Panc1 (cell line): Measurements from ENCODE around the gene MARK4. TPM values are rescaled to one million over a fixed set of nuclear protein-coding genes. Genes with fewer than 3 reads are reported as not detected.

Experiments used
- ATAC-seq: fragments of 200-7000 bp; cut with Tn5 transposase; 2 replicates; pipeline ENCODE4 v1.9.1; 2020; ENCODE audit warnings: mild to moderate bottlenecking, moderate library complexity
- BruUV-seq: library from RNA; stranded (reverse); fragments of 400-500 nt; replicated peaks from 2 replicates; lab custom pipeline; 2021; lab: Mats Ljungman, UMichigan
- CTCF ChIA-PET: fragments of 300-600 bp; sonication (Branson Sonifier 250); formaldehyde crosslinking; loops from one replicate; lab custom pipeline; 2022; ENCODE audit warnings: antibody characterized with exemption; lab: Charles Lee
- POLR2A ChIA-PET: fragments of 300-600 bp; sonication (Branson Sonifier 250); formaldehyde crosslinking; loops from one replicate; lab custom pipeline; 2022; ENCODE audit warnings: antibody characterized with exemption; lab: Charles Lee
- DNase-seq: peaks from one replicate; pipeline ENCODE4 v3.0.0-alpha.2; 2010; ENCODE audit warnings: low read depth, low spot score
- H3K27ac ChIP-seq: 2 replicates; pipeline ENCODE4 v1.5.1; 2011; ENCODE audit warnings: mild to moderate bottlenecking, low read length, inconsistent platforms
- H3K27me3 ChIP-seq: fragments of 200-500 bp; sonication (Bioruptor generic); 2 replicates; pipeline ENCODE4 v1.6.0; 2014; ENCODE audit warnings: low read length, inconsistent platforms; ENCODE audit not compliant: control insufficient read depth, insufficient read depth
- H3K36me3 ChIP-seq: fragments of 200-500 bp; sonication (Bioruptor generic); 2 replicates; pipeline ENCODE4 v1.5.1; 2014; ENCODE audit warnings: inconsistent platforms, mild to moderate bottlenecking, low read length, moderate library complexity; ENCODE audit not compliant: control insufficient read depth, insufficient read depth
- H3K4me1 ChIP-seq: 2 replicates; pipeline ENCODE4 v1.5.1; 2011; ENCODE audit warnings: inconsistent platforms, mild to moderate bottlenecking, low read length, moderate library complexity; ENCODE audit not compliant: control insufficient read depth, insufficient read depth
- H3K4me3 ChIP-seq, 2 experiments: 2 replicates each; pipeline ENCODE4 v1.5.1; 2011 to 2012; ENCODE audit warnings: low read depth in 2 of 2, low read length in 2 of 2, mild to moderate bottlenecking in 2 of 2, inconsistent platforms in 1 of 2, moderate library complexity in 1 of 2
- H3K9me3 ChIP-seq: fragments of 200-500 bp; sonication (Bioruptor generic); 2 replicates; pipeline ENCODE4 v1.5.1; 2014; ENCODE audit warnings: low read depth, mild to moderate bottlenecking, inconsistent platforms, low read length, moderate library complexity; ENCODE audit not compliant: control insufficient read depth, insufficient read depth
- POLR2AphosphoS5 ChIP-seq: IDR thresholded peaks from 2 replicates; pipeline ENCODE4 v1.6.1; 2012; ENCODE audit warnings: mild to moderate bottlenecking, low read depth, low read length, moderate library complexity
- SIN3A ChIP-seq: IDR thresholded peaks from 2 replicates; pipeline ENCODE4 v1.6.1; 2012; ENCODE audit warnings: low read depth, mild to moderate bottlenecking, low read length, moderate library complexity, borderline replicate concordance; ENCODE audit not compliant: insufficient read depth
- TCF7L2 ChIP-seq: IDR thresholded peaks from 2 replicates; pipeline ENCODE4 v1.6.1; 2011; ENCODE audit warnings: mild to moderate bottlenecking, low read depth, low read length, inconsistent platforms
- in situ Hi-C: cut with HindIII; loops from 2 replicates; pipeline ENCODE4 v1.10.0; 2016; ENCODE audit warnings: low sequenced_read_pairs, low pct_unique_long_range_greater_than_20kb
- intact Hi-C: fragments of 100-400 bp; cut with micrococcal nuclease; formaldehyde crosslinking; loops from one replicate; pipeline ENCODE4 v1.10.0; 2022; ENCODE audit not compliant: unreplicated experiment
- total RNA-seq: library from RNA; stranded (reverse); gene quantifications from one replicate; pipeline ENCODE4 v1.2.1, GENCODE V29; 2021; ENCODE audit not compliant: unreplicated experiment
- TF ChIP-seq, protein P1 (sequence below), 2 experiments: IDR thresholded peaks; 2 replicates each; pipeline ENCODE4 v1.6.1; 2011 to 2012; ENCODE audit warnings: low read depth in 2 of 2, control low read depth in 1 of 2, low read length in 1 of 2, mild to moderate bottlenecking in 1 of 2, moderate library complexity in 1 of 2; ENCODE audit not compliant: insufficient read depth in 1 of 2
- TF ChIP-seq, protein P2 (sequence below): fragments of 450-650 bp; IDR thresholded peaks from 2 replicates; pipeline ENCODE4 v1.5.1; 2017; ENCODE audit warnings: mild to moderate bottlenecking

MARK4 gene
- total RNA-seq, 1 experiment from 2014 or later, result 21.6 TPM

DNA sequence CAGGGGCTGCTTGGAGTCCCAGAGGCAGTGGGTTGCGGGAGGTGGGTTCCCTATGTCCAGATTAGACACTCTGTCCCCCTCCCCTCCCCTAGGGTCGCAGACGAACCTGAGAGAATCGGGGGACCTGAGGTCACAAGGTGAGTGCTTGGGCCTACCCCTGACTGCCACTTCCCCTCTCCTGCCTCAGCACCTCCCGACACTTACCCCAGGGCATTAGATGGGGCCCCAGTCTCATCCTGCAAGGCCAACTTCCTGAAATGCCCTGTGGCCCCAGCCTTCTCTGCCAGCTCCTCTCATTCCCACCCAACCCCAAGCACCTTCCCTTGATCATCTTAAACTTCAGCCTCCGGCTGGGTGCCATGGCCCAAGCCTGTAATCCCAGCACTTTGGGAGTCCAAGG is 48.6 kb downstream of the MARK4 start:
- ChIA-PET POLR2A (no interaction called here), CTCF (no interaction called here)
- DNase-seq (no peak), ATAC-seq (no peak)
- Histone ChIP-seq H3K27ac (no peak overlapping the region), H3K4me3 (no peak overlapping the region), H3K36me3 (no peaks in the 10 kb centered on the region), H3K9me3 (no peaks in the 10 kb centered on the region), H3K27me3 (no peaks in the 10 kb centered on the region), H3K4me1 (no peaks in the 10 kb centered on the region)
- no TSS peak for BruUV-seq
- intact Hi-C loops (no loop called here), in situ Hi-C loops (no loop called here)
- TF ChIP-seq POLR2AphosphoS5 (no peak), SIN3A (no peak), TCF7L2 (no peak)
- TF ChIP-seq, protein P1, sequence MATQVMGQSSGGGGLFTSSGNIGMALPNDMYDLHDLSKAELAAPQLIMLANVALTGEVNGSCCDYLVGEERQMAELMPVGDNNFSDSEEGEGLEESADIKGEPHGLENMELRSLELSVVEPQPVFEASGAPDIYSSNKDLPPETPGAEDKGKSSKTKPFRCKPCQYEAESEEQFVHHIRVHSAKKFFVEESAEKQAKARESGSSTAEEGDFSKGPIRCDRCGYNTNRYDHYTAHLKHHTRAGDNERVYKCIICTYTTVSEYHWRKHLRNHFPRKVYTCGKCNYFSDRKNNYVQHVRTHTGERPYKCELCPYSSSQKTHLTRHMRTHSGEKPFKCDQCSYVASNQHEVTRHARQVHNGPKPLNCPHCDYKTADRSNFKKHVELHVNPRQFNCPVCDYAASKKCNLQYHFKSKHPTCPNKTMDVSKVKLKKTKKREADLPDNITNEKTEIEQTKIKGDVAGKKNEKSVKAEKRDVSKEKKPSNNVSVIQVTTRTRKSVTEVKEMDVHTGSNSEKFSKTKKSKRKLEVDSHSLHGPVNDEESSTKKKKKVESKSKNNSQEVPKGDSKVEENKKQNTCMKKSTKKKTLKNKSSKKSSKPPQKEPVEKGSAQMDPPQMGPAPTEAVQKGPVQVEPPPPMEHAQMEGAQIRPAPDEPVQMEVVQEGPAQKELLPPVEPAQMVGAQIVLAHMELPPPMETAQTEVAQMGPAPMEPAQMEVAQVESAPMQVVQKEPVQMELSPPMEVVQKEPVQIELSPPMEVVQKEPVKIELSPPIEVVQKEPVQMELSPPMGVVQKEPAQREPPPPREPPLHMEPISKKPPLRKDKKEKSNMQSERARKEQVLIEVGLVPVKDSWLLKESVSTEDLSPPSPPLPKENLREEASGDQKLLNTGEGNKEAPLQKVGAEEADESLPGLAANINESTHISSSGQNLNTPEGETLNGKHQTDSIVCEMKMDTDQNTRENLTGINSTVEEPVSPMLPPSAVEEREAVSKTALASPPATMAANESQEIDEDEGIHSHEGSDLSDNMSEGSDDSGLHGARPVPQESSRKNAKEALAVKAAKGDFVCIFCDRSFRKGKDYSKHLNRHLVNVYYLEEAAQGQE (IDR thresholded peaks at IDR 0.05; ENCODE audit: insufficient read depth in 1 of 2, low read depth in 2 of 2, low read length in 1 of 2), result no peak
- TF ChIP-seq, protein P2, sequence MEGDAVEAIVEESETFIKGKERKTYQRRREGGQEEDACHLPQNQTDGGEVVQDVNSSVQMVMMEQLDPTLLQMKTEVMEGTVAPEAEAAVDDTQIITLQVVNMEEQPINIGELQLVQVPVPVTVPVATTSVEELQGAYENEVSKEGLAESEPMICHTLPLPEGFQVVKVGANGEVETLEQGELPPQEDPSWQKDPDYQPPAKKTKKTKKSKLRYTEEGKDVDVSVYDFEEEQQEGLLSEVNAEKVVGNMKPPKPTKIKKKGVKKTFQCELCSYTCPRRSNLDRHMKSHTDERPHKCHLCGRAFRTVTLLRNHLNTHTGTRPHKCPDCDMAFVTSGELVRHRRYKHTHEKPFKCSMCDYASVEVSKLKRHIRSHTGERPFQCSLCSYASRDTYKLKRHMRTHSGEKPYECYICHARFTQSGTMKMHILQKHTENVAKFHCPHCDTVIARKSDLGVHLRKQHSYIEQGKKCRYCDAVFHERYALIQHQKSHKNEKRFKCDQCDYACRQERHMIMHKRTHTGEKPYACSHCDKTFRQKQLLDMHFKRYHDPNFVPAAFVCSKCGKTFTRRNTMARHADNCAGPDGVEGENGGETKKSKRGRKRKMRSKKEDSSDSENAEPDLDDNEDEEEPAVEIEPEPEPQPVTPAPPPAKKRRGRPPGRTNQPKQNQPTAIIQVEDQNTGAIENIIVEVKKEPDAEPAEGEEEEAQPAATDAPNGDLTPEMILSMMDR, result no peak

DNA sequence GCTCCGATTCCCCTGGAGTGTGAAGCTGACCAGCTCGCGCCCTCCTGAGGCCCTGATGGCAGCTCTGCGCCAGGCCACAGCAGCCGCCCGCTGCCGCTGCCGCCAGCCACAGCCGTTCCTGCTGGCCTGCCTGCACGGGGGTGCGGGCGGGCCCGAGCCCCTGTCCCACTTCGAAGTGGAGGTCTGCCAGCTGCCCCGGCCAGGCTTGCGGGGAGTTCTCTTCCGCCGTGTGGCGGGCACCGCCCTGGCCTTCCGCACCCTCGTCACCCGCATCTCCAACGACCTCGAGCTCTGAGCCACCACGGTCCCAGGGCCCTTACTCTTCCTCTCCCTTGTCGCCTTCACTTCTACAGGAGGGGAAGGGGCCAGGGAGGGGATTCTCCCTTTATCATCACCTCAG is 51.3 kb downstream of the MARK4 start:
- Histone ChIP-seq H3K4me3 (no peak overlapping the region), H3K36me3 (no peaks in the 10 kb centered on the region), H3K27me3 (no peaks in the 10 kb centered on the region), H3K27ac (no peak overlapping the region), H3K9me3 (no peaks in the 10 kb centered on the region), H3K4me1 (no peaks in the 10 kb centered on the region)
- CTCF ChIA-PET, result no interaction called here
- BruUV-seq, result no TSS peak
- in situ Hi-C loops, result no loop called here
- ATAC-seq, result no peak
- POLR2A ChIA-PET, result no interaction called here
- DNase-seq, result no peak
- TF ChIP-seq, protein P2, result no peak
- TF ChIP-seq, protein P1 (IDR thresholded peaks at IDR 0.05; ENCODE audit: insufficient read depth in 1 of 2, low read depth in 2 of 2, low read length in 1 of 2), result no peak
- no peak for TF ChIP-seq TCF7L2
- TF ChIP-seq SIN3A, result no peak
- no peak for TF ChIP-seq POLR2AphosphoS5
- intact Hi-C loops, result no loop called here
